NCI-H1105 (cell line): ENCODE data around the gene PLXNA1.

Source experiments
- DNase-seq: peaks from one replicate; lab custom pipeline; 2025; lab: John Stamatoyannopoulos, UW

The PLXNA1 gene

DNA sequence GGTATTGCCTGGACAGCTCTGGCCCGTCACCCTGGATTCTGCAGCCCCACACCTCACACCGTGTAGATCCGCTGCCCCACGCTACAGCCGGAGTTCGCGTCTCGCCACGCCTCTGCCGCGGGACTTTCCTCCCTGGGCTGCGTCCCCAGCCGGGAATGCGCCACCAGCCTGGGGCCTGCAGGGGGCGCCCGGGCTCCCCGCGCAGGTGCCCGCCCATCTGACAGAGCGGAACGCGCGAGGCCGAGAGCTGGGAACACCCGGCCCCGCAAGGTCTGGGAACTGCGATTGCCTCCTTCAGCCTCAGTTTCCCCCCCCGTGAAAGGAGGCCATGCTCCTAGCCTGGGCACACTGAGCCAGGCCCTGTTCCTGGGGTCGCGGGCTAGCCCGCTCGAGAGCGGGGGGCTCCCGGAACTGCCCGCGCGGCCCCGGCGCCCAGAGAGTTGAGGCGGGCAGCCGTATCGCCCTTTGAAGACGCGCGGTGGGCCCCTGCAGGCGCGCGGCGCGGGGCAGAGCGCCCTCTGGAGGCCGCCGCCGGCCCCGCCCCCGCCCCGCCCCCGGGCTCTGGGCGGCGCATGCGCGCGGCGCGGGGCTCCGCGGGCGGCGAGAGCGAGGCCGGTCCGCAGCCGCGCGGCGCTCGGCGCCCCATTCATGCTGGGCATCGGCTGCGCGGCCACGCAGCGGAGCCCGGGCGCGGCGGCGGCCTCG lies at the start of gene PLXNA1:
Gene PLXNA1 (plus strand): TSS at position 645 of the 705 bp plus-strand sequence. CDS start 5,479 bp downstream, outside the sequence.
- peak; percentile 81 for DNase-seq

DNA sequence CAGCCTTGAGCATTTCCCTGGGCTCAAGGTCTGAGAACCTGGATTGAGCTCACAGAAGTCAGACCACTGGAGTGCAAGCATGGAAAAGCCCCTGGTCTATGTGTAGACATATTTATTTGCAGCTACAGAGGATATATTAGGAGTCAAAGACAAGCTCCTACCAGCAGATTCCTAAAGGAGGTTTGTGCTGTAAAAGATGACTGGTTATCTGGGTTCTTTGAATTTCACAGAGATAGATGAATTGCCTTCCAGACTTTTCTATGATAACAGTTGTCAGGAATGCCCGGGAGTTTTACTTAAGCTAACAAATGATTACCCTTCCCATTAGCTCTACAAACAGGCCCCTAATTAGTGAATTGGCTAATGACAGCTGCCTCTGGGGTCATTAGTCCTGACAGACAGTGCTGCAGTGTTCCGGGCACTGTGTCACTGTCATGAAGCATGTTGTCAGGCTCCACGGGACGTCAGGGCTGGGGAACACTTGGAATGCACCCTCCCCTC lies 48.8 kb upstream of the PLXNA1 start:
- DNase-seq = peak; percentile 62

DNA sequence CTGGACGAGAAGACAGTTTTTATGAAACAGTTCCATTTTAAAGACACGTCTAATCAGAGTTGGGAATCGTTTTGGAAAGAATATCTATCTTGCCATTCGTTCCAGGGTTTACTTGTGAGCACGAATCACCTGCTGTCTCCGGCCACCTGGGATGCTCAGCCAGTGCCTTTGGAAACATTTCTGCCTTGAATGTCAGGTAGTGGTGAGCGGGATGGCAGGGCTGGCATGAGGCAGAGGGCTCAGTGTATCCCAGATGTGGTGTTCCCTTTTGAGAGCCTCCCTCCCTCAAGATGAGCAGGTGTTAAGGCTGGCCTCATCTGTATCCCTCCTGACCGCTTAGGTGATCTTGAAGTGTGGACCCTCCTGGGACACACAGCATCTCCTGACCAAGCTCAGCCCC lies 47.9 kb upstream of the PLXNA1 start:
- DNase-seq = no peak

DNA sequence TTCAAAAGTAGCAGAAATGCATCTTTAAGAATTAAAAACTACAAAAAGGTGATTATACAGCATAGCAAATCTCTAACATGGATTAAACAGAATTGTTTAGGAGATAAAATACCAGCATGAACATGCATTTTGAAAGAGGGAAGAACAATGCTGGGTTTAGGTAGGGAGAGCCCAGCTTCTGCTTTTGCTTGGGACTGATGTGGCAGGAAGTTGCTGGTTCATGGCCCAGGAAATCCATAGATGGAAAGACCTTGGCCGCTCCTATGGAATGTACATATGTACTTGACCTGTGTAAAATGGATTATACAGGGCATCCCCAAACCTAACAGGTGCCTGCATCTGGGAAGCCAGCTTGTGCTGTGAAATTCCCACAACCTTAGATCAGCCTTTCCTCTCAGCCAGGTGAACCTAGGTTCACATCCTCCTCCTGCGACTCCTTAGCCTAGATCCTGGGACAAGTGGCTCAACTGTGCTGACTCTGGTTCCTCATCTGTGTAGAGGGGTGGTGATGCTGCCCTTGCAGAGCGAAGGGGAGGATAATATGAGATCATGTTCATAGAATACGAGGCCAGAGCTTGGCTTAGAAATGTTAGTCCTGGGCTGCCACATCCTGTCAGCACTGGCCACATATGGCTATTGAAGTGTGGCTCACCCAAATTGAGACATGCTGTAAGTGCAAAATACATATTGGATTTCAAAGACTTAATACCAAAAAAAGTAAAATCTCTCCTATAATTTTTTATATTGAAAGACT lies 47.0 kb upstream of the PLXNA1 start:
- no peak for DNase-seq

DNA sequence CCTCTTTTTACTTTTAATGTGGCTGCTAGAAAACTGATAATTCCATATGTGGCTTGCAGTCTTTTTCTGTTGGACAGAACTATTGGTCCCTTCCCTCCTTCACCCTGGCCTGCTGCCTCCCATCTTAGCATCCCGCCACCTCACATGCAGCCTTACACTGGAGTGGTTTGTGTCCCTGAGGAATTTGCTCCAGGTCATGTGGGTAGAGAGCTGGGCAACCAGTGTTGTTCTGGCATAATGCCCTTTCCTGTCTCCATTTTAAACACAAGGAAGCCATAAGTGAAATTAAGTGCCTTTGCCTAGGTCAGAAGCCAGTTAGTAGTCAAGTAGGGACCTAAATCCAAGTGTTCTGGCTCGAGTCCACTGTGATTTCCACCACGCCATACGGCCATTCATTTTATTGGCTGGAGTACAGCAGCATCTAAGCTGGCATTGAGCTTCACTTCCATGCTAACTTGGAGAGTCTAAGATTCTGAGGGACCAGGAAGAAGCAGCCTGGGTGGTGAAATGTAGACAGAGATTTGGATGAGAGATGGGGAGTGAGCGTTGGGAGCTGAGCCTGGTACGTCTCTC lies 46.0 kb upstream of the PLXNA1 start:
- DNase-seq = no peak

DNA sequence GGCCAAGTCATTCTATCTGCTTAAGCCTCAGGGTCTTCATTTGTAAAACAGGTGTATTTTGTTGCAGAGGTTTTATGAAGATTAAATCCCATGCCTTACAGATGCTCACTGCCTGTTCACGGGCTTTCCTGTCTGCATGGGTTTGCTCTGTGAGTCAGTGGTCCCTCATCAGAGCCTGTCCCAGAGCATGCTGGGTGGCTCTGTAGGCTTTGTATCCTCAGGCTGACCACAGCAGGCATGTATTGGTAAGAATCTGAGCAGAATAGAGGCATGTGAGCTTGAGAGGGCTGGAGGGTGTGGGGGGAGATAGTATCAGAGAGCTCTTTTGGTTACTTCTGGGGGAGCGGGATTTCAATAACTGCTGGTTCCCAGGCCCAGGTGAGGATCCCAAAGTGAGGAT lies 45.4 kb upstream of the PLXNA1 start:
- no peak for DNase-seq

DNA sequence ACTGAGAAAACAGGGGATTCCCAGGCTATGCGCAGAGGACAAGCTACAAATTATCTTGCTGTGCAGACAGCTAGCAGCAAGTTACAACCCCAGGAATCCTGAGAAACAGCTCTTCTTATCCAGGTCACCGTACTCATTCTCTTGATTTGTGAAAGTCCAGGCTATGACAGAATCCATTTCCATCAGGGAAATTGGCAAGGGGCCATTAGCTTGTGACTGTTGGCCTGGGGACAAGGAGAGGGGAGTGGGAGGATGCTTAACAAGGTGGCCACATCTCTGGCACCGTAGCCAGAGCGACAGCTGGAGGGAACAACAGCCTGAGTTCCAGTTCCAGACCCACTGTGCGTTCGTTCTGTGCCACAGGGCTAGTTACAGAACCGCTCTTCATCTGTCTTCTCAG lies 44.9 kb upstream of the PLXNA1 start:
- DNase-seq = peak; percentile 73

DNA sequence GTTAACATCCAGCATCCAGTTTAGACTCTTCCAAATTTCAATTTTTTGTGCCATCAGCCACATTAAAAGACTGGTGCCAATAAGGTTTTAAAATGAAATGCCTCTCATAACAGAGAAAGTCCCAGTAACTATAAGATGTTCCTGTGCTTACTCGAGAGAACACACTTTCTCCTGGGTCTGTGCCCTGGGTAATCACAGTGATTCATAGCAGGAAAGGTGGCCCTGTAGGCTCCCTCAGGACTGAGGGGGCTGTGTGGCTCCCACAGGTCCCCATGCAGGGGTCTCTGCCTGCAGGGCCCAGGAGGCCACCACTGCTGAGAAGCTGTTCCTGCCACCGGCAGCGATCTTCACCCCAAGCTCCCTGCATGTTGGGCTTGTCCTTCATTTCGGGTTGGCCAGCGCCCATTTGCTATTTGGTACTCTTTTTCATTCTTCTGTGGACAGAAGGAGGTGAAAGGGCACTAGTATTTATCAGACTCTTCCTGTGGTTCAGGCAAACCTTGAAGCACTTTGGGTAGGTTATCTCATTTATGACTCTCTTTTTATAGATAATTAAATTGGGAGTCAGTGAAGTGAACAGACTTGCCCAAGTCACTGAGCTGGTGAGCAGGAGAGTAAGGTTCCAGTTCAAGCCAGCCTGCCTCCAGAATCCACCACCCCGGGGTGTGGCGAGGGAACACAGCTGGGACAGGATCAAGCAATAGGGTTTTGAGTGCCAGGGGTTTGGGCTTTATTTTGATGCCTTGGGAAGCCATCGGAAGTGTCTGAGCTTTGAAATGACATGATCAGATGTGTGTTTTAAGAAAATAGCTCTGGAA lies 44.2 kb upstream of the PLXNA1 start:
- DNase-seq = no peak

DNA sequence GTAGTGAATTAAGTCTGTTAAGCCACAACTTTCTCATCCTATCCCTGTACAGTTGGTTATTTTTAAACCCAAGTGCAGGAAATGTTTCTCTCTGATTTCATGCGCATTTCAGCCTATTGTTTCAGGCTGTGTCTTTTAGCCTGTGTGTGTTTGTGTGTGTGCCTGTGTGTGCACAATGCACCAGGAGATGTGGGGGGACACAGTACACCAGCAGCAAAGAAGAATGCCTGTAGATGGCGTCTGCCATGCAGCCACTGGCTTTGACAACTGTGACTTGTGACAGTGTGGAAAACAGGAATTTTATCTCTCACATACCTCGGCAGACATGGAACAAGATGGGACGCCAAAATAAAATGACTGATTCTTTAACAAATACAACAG lies 43.6 kb upstream of the PLXNA1 start:
- DNase-seq = no peak

DNA sequence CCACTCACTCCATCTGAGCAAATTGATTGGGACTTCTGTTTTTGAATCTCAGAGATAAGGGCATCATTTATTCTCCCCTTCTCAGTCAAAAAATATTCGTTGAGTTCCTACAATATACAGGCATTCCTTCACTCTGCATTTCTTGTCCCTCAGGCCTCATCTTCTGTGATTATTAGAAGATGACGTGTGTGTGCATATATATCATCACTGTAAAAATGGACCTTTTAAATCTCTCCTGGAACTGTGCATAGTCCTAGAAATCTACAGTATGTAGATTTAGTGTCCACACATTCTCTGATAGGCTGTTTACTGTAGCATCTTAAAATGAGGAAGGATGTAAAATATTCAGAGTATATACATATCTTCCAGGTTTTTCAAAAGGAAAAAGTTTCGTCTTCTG lies 43.2 kb upstream of the PLXNA1 start:
- no peak for DNase-seq

DNA sequence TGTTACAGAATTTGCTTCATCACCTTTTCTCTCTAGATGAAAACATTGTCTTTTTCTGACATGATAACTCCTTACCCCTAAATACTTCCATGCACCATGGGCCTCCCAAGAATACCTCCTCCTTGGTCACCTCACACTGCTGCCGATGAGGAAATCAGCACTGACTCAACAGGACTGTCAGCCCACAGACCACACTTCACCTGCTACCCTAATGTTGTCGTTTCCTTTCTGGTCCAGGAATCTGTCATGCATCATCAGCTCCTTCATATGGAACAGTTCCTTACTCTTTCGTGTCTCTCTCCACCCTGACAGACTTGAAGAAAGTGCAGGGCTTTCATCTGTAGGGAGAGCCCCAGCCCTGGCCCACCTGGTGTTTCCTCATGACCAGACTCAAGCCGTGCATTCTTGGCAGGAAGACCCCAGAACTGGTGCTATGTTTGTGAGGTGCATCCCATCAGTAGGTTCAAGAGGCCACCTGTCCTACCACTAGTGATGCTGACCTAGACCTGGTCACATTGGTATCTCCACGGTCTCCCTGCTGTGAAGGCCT lies 41.1 kb upstream of the PLXNA1 start:
- no peak for DNase-seq

DNA sequence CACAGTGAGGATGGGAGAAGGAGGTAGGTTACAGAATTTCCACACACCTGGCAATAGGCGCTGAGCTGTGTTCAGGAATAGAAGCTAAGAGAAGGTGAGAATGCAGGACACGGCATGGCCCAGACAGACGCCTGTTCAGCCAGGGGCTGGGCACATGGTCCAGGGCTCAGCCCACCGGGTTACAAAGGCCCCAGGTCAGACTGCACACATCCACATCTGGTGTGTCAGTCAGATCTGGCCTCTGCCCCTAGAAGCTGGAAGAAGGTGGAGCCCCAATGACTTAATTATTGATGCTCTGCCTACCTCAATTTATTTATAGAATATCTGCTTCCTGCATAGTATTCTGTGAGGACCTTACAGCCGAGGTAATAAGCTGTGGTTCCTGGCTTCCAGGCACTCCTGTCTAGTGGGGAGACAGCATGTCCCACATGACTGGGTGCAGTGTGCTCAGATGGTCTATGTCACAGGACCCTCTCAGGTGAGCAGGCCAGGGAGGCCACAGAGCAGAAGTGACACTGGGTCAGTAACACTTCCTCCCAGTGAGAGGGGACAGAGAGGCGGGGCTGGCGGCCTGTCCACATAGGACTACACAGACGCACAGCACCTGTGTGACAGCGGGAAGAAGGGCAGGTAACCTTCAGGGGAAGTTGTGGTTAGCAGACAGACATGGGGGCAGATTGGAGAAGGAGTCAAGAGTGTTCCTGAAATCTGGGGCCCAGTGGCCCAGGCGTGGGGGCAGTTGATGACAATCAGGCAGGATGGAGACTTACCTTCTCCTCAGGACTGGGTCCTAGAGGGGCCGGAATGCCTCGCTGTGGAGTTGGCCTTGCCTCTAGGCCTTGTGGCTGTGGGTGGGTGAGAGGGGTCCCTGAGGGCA lies 38.6 kb upstream of the PLXNA1 start:
- no peak for DNase-seq

DNA sequence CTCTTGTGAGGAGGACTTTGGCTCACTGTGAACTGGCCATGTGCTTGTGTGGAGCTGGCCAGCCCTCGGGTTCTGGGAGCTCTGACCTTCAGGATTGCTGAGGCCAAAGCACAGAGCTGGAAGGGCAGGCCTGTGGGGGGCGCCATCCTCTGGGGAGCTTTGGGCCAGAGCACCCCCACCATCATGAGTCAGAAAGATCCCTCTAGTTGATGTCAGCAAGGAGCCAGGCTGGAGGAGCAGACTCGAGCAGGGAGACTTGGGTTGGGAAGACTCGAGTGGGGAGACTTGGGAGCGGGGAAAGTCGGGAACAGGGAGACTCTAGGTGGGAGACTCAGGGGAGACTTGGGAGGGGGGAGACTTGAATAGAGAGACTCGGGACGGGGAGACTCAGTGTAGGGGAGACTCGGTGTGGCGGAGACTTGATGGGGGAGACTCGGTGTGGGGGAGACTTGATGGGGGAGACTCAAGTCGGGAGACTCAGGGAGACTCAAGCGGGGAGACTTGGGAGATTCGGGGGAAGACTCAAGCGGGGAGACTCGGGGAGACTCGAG lies 37.7 kb upstream of the PLXNA1 start:
- no peak for DNase-seq

DNA sequence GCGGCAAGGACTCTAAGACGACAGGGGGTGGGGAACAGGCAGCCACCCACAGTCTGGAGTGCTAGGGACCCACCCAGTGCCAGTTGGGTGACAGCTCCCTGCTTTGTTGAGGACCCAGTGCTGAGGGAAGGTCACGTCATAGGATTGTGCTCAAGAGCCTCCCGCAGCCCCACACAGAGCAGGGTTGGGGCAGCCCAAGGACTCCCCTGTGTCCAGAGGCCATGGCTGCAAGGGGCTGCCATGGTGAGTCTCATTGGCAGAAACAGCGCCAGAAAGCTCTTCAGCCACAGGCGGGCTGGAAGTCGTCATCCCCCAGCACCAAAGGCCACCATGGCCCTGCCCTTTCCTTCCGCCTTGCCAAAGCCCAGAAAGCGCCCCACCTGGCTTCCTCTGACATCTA lies 37.0 kb upstream of the PLXNA1 start:
- DNase-seq = no peak

DNA sequence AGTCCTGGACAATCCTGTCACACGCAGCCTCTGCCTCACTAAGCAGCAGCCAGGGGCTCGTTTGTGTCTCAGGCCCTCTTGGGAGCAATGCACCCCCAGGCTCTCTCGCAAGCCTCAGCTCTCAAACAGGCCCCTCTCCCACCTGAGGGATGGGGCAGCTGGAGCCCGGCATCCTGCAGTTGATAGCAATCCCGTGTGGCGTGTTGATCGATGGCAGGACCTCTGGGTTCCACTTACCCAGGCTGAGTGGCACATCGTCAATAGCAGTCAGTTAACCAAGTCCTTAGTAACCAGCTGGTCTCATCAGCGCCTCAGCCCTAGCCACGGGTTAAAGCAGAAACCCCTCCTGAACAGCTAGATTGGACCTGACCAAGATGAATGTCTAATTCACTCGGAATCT lies 36.5 kb upstream of the PLXNA1 start:
- no peak for DNase-seq

DNA sequence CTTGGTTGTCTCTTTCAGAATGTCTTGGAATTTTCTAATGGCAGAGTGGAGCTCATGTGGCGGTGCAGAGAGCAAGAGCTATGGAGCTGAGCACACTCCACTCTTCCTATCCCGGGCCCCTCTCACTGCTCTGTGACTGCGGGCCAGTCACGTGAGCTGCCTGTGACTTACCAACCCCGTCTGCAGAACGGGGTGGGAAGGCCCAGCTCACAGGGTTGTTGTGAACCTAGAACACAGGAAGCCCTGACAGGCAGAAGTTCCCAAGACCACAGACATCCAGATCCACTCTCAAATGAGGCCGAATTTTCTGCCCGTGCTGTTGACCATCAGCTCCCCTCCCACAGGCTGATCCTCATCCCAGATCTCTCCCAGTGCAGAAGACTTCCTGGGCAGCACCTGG lies 35.5 kb upstream of the PLXNA1 start:
- no peak for DNase-seq

DNA sequence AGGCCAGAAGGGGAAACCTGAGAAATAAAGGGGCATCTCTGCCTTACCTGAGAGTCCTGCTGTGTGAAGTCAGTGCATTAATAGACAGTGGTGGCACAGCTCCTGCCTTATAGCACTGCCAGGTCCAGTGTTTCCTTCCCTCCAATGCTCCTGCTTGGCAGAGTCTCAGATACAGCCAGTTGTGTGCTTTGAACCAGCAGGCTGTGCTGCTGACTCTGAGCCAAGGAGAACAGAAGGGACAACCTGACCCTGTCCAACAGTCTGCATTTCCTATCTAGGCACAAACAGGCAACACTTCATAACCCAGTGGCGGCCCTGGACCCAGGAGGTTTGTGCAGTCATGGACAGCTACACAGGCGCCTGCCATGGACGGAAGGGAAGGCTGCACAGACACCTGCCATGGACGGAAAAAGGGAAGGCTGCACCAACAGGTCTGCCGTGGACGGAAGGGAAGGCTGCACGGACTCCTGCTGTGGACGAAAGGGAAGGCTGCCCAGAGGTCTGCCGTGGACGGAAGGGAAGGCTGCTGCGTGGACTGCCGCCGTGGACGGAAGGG lies 33.9 kb upstream of the PLXNA1 start:
- no peak for DNase-seq

DNA sequence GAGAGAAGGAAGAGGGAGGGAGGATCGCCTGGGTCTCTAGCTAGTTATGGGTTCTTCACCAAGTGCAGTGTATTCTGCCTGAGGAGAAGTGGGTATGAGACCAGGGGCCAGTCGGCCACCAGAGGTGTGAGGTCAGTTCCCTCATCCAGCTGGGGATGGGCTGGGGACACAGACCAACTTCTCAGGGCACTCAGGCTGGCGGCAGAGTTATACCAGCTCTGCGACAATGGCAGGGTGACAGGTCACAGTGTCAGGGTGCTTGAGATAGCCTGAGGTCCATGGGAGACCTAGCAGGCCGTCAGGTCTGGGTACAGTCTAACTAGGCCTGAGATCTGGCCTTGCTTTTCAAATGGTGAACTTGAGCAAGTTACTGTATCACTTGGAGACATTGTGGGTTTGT lies 31.4 kb upstream of the PLXNA1 start:
- DNase-seq = no peak

DNA sequence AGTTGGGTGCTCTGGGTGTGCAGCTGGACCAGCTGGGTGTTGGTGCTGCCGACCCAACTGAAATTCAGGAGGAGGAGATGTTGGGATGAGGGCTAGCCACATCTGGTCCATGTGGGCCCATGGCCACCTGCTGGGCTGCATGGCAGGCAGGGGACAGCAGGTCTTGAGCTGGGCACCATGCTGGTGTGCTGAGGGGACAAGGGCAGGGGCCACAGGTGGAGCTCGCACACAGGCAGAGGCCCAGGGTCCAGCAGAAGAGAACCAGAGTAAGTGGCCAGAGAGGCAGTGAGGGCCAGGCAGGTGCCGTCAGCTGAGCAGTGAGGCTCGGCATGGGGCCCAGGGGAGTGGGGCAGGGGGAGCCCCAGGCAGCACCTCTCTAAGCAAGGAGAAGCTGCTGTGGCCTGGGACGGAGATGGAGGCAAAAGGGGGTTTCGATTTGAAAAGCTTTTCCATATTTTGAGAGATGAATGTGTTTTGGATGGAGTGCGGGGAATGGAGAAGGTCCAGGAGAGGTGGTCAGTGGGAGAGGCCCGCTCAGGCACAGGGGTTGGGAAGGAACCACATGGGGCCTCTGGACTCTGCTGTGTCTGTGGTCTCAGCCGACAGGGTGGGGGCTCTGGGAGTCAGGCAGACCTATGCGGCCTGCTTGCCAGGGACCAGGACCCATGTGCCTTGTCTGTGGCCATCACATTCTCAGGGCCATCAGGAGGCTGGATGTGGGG lies 30.5 kb upstream of the PLXNA1 start:
- DNase-seq = no peak
